D721Med (cell line): ENCODE measurements around the gene SDK1.

ENCODE experiments used
- DNase-seq: peaks from one replicate; pipeline ENCODE4 v3.0.0; 2011; ENCODE audit warnings: low spot score; ENCODE audit not compliant: insufficient read length
- FAIRE-seq: peaks from 2 replicates; lab custom pipeline; 2011; peaks lifted over from hg19 to GRCh38; lab: Jason Lieb, UNC
- CTCF ChIP-seq: IDR thresholded peaks from 2 replicates; pipeline ENCODE4 v1.5.1; 2012; ENCODE audit warnings: mild to moderate bottlenecking, control low read depth; ENCODE audit not compliant: insufficient read depth; ENCODE audit errors: missing control alignments

The SDK1 gene

GRCh38 chr7:3356173-3356572 lies 55.1 kb downstream of the SDK1 start:
- no peak for FAIRE-seq
- no peak for DNase-seq
- TF ChIP-seq CTCF: no peak

GRCh38 chr7:3358991-3359390 lies 57.9 kb downstream of the SDK1 start:
- no peak for FAIRE-seq
- no peak for TF ChIP-seq CTCF
- no peak for DNase-seq

- no peak for FAIRE-seq
- no peak for DNase-seq
- no peak for TF ChIP-seq CTCF
These were observed 66.2 kb downstream of the SDK1 start for GRCh38 chr7:3367261-3367660.

GRCh38 chr7:3370068-3370830 lies 69.2 kb downstream of the SDK1 start:
- TF ChIP-seq CTCF: no peak
- FAIRE-seq: no peak

GRCh38 chr7:3370921-3371320 lies 69.9 kb downstream of the SDK1 start:
- DNase-seq (no peak), FAIRE-seq (no peak)
- no peak for TF ChIP-seq CTCF

More at GRCh38 chr7:3370068-3370830, 69.2 kb downstream of the SDK1 start:
- no peak for DNase-seq

- DNase-seq: no peak
- FAIRE-seq: no peak
- no peak for TF ChIP-seq CTCF
These were observed 70.5 kb downstream of the SDK1 start for GRCh38 chr7:3371601-3372000.

- no peak for TF ChIP-seq CTCF
- FAIRE-seq: no peak
- DNase-seq: no peak
These were observed 73.2 kb downstream of the SDK1 start for GRCh38 chr7:3374239-3374638.
